GM21390 (cell line): ENCODE results near the gene VCP.
"Not testable (repeated sequence)": the region's sequence is repeated elsewhere in the genome, so short reads cannot be mapped to it uniquely, and the experiment has no call there.

ENCODE experiments used
- ATAC-seq: cut with Tn5 transposase; IDR thresholded peaks from one replicate; pipeline ENCODE4 v1.9.1; 2021; ENCODE audit not compliant: unreplicated experiment

Gene VCP

GRCh38 chr9:35026671-35027070, 45.8 kb downstream of the VCP start:
- no peak for ATAC-seq

GRCh38 chr9:35023443-35023842, 49.0 kb downstream of the VCP start:
- not testable (repeated sequence) for ATAC-seq

GRCh38 chr9:35014517-35014916, 57.9 kb downstream of the VCP start:
- no peak for ATAC-seq

GRCh38 chr9:35010351-35010958, 62.0 kb downstream of the VCP start:
- ATAC-seq: no peak
